Esophagus squamous epithelium (tissue), 4 donors: Measurements from ENCODE around the gene AP1S3.

Source experiments
- POLR2A ChIP-seq, 4 donors: fragments of 450-650 bp; IDR thresholded peaks; one replicate each; pipeline ENCODE4 v1.6.1; 2017; ENCODE audit warnings: antibody characterized with exemption in 4 of 4, mild to moderate bottlenecking in 4 of 4, moderate library complexity in 3 of 4
- TF ChIP-seq, protein P1 (sequence below), 6 experiments: fragments of 450-650 bp in 4 of 6; fragments of 200-600 bp in 2 of 6; sonication (generic) in 2 of 6; IDR thresholded peaks; one replicate each; pipeline ENCODE4 v1.5.1; 2016 to 2019; ENCODE audit warnings: antibody characterized with exemption in 6 of 6, mild to moderate bottlenecking in 4 of 6, moderate library complexity in 4 of 6

- TF ChIP-seq POLR2A (IDR thresholded peaks at IDR 0.05), result no peak
- TF ChIP-seq, protein P1, sequence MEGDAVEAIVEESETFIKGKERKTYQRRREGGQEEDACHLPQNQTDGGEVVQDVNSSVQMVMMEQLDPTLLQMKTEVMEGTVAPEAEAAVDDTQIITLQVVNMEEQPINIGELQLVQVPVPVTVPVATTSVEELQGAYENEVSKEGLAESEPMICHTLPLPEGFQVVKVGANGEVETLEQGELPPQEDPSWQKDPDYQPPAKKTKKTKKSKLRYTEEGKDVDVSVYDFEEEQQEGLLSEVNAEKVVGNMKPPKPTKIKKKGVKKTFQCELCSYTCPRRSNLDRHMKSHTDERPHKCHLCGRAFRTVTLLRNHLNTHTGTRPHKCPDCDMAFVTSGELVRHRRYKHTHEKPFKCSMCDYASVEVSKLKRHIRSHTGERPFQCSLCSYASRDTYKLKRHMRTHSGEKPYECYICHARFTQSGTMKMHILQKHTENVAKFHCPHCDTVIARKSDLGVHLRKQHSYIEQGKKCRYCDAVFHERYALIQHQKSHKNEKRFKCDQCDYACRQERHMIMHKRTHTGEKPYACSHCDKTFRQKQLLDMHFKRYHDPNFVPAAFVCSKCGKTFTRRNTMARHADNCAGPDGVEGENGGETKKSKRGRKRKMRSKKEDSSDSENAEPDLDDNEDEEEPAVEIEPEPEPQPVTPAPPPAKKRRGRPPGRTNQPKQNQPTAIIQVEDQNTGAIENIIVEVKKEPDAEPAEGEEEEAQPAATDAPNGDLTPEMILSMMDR (IDR thresholded peaks at IDR 0.05), result no peak
Observed at GRCh38 chr2:223853425-223853837, 16.0 kb upstream of the AP1S3 start.
